NCI-H446 (cell line): ENCODE results near the gene CCDC85C.
A peak's percentile ranks its signal among the peaks of the same experiment; 100 is the strongest.

Experiments used
- DNase-seq, 2 experiments: peaks; one replicate each; lab custom pipeline; 2025; lab: John Stamatoyannopoulos, UW

The CCDC85C gene

DNA sequence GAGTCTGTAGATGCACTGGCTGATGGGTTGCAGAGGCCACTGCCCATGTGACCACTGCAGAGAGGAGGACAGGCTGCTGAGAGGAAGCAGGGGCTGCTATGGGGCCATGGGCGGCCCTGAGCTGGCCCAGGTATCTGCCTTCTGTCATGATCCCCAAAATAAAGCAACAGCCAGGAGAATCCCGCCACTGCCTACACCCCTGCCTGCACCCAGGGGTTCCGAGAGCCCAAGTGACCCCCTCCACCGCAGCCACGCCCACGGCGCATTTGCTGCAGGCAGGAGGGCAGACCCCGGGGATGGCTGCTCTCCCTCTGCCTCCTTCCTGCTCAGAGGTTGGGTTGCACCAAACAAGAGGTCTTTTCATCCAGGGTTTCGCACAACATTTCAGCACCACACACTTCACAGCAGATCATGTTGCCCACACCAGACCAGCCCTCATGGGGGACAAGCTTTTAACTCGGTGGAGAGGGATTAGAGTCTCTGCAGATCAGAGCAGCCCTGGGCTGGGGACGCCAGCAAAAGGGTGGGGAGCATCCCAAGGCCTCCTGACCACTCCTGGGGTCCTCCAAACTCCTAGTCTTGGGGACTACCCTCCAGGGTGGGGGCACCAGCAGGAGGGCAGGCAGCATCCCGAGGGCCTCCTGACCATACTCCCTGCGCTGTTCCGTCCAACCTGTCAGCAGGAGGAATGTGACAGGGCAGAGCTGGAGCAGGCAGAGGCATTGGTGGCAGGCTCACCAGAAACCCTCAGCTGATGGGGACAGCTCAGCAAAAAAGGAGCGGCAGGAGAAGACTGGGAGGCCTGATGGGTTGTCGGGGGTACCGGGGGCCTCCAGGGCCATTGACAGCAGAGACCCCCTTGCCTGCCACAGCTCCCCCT lies 14.1 kb downstream of the CCDC85C start:
- DNase-seq = no peak

DNA sequence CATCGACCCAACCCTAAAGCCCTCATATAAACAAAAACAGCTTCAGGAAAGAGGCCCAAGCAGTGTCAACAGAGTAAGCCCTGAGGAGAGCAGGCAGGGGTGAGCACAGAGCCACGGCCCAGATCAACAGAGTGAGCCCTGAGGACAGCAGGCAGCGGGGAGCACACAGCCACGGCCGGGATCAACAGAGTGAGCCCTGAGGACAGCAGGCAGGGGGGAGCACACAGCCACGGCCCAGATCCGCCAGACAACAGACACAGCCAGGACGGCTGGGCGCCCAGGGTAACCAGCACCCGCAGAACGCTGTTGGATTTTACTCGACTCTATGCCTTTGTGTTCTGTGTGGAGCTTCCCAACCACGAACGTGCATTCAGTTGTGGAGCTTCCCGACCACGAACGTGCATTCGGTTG lies 15.0 kb downstream of the CCDC85C start:
- no peak for DNase-seq

DNA sequence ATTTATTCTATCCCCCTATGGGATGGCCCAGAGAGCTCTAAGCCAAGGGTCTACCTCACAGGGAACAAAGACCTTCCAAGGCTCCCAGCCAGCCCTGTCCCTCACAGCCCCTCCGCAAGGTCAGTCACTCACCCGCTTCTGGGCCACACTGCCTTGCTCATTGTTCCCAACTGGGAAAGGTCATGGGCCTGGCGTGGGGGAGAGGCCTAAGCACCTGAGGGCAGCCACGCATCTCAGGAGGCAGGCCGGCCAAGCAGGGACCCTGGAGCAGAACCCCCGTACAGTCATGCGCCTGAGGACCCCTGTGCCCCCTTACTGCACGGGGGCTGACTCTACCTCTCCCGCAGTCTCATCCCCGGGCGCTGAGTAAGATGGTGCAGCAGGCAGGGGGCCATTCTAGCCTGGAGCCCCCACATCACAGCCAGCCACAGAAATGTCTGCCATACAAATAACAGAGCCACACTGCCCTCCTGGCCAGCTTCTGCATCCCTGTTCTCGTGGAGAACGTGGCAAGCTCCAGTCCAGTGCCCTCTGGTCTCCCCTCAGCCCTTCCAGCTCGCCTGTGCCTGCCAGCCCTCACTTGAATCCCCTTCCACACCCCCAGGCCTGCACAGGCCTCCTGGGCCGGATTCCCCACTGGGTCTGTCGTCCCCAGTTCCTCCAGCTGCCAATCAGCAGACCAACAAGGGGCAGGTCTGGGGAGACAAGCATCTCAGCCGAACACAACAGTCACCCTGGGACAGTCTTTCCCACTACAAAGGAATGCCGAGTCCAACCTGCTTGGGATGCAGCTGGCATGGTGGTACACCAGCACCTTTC lies 16.3 kb downstream of the CCDC85C start:
- DNase-seq = no peak

DNA sequence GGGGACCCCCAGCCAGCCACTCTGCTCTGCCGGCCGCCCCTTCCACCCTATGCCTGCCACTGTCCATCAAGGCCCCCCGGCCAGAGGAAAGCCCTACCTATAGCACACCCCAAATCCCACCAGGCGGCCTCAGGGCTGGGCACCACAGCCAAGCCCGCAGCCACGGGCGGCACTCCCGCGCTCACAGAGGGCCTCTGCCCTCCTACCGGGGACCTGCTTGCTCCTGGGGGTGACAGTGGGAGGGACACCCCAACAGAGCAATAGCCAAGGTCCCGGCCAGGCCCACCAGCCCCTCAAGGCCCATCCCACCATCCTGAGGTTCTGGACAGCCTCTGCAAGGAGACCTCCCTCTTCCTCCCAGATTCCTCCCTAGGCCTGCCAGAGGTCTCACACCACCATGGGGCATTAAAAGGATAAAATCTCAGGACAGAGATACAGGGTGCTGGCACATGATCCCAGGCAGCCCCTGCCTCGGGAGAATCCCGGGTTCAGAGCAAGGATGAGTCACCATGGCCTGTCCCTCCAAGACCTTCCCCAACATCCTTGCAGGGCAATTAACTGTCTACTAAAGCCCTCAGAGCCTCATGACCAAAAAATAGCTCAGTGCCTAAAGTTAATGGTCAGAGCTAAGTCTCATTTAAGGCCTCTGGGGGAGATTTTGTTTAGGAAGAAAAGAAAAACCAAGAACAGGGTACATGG lies 17.1 kb downstream of the CCDC85C start:
- DNase-seq = no peak

DNA sequence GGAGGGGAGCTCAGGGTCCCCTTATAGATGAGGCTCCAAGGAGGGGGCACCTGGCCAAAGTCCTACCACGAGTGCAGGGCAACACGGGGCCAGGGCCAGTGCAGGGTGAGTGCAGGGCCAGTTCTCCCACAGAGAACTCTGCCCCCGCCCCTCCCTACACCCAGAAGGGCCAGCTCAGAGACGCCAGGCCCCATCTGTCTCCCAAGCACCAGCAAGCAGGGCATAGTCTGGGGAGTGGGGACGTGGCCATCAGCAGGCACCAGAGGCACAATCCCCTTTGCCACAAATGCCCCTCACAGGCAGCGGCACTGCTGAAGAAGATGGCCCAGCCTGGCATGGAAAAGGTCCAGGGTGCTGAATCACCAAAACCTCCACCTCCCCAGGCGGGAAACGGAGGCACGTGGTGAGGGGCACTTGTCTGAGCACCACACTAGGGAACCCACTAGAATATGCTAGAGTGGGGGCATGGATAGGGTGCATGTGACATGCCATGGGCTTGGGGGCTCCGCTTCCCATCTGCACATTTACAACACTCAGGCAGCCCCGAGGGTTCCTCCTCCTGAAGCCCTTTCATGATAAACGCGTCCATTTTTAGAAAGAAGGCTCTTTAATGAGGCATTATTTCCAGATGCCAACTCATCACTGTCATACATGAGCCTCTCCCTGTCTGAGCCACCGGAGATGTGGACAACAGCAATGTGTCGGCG lies 17.8 kb downstream of the CCDC85C start:
- no peak for DNase-seq

DNA sequence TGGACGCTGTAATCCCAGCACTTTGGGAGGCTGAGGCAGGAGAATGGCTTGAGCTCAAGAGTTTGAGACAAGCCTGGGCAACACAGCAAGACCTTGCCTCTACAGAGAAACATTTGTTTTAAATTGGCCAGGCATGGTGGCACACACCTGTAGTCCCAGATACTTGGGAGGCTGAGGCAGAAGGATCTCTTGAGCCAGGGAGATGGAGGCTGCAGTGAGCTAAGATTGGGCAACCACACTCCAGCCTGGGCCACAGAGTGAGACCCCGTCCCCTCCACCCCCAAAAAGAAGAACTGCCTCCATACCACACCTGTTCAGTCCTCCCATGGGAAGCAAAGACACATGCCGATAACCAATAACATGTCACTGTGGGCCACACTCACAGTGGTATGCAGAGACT lies 19.2 kb downstream of the CCDC85C start:
- no peak for DNase-seq

DNA sequence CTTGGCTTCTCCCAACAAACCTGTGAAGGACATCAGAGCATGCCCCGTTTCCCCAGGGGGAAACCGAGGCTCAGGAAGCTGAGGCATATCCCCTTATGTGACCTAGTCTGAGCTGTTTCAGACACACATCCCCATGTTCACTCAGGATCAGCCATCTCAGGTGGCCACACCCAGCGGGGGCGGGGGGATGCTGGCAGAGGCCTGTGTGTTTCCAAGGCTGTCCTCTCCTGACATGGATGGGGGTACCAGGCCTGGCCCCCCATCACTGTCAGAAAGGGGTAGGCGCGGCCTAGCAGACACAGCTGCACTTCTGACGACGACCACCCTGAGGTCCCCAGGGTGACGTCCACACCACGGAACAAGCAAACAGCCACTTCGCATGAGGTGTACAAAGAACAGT lies 22.1 kb downstream of the CCDC85C start:
- no peak for DNase-seq

DNA sequence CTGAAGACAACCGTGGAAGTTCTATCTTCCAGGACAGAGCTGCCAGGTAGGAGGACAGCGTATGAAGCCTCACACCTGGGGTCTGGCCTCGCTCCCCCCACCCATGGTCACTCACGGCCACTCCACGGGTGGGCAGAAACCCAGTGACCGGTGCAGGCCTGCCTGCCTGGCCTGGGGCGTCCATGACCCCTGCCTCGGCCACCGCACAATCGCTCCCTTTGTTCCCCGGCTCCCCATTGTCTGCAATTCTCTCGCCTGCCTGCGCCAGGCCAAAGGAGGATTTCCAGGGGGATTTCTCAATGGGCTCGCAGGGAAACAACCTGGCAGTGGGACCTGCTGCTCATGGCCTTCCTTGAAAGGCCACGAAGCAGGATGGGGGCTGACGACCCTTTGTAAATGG lies 22.6 kb downstream of the CCDC85C start:
- no peak for DNase-seq

DNA sequence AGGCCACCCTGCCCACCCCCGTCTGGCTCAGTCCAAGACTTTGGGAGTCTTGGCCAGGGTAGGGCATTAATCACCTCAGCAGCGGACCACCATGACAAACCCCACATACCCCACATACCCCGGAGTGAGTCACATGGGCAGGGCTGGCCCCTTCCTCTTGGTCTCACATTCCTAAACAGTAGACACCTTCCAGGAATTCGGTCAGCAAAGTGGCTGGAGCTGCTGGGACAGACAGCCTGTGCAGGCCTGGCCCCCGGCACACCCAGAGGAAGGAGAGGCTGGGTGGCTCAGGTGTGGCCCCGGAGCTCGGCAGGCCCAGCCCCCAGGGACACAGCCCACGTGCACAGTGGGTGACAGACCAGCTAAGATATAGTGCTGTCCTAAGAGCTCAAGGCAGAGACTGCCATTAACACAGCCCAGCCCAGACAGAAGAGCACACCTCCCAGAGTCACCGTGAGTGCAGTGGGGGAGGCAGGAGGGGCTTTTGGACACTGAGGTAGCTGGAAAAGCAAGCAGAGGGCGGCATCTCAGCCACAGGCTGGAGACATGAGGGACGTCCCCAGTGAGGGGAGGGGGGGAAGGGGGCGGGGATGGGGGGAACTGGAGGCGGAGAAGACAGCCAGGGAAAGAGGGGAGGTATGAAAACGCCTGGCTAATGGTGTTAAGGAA lies 24.0 kb downstream of the CCDC85C start:
- no peak for DNase-seq

DNA sequence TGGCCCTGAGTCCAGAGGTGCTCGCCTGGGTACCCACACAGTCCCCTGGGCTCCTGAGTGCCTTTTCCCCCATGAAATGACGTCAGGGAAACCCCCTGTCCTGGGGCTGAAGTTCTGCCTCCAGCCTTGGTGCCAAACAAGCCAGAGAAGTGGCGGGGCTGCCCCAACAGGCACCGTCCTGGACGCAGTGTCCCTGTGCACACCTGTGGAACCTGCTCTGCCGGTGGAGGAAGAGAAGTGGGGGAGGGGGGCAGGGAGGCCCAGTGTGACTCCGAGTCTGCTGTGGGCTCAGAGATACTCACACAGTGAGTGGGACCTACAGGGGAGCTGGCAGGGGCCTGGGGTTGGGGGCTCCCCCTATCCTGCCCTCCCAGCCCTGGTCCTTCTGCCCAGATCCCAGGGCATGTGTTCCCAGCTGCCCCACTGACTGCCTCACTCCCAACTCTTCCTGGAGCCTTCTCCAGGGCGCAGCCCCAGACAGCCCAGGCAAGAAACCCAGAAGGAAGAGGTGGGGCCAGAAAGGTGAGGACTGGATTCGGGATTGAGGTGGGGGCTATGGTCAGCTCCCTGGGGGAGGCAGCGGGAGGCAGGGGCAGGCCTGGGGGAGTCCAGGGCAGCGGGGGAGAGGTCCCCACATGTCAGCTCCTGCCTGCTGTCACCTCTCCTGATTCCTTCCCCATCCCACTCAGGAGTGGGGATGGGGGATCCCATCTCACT lies 24.7 kb downstream of the CCDC85C start:
- DNase-seq = no peak

DNA sequence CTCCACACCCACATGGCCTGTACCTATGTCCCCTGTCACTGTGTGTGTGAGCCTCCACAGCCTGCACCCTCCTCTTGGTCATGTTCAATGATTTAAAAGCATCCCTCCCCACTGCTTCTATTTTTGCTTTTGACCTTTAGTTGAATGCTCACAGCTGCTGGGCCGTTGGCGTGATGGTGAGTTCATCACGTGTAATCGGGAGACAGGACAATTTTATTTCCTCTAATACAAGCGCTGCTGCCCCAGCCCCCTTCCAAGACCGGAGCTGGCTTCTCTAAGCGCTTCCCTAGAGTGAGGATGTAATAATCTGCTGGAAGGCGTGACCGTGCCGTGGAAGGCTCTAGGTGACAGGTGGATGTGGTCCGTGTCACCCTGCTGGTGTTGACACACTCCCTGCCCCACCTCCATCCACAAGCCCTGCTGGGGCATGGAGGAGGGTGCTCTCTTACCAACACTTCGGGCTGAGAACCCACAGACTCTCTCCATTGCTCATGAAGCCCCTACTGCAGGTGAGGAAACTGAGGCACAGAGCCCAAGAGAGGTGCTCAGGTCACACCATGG lies 25.4 kb downstream of the CCDC85C start:
- no peak for DNase-seq

DNA sequence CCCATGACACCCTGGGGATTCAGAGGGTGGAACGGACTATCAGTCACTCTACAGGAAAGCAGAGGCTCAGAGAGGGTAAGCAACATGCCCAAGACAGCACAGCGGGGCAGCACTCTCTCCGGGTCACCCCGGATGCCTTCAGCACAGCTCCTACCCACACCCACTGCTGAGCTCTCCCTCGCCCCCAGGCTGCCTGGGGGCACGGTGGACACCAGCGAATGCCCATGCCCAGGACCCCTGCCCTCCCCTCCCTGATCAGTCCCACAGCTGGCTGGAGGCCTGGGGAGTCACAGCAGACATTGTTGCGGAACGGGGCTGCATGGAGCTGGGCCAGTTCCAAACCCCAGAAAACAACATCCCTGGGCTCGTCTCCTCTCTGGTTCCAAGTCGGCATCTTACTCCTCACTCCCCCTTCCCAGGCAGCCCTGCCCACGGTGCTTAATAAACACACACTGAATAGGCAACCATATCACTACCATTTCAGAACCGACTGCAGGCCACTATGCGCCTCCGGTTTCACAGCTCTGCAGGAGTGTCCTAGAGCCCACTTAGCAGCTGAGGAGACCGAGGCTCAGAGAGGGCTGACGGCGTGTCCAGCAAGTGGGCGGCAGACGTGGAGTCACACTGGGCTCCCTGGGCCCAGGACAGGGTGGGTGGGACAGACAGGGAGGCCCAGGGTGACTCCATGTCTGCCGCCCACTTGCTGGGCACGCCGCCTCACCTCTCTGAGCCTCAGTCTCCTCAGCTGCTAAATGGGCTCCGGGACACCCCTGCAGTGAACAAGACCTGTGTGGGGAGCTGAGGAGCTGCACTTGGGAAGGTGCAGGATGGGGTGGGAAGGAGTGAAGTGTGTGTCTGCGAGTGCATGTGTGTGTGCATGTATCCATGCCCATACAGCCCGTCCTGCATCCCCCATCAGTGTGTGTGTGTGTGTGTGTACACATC lies 27.0 kb downstream of the CCDC85C start:
- no peak for DNase-seq

DNA sequence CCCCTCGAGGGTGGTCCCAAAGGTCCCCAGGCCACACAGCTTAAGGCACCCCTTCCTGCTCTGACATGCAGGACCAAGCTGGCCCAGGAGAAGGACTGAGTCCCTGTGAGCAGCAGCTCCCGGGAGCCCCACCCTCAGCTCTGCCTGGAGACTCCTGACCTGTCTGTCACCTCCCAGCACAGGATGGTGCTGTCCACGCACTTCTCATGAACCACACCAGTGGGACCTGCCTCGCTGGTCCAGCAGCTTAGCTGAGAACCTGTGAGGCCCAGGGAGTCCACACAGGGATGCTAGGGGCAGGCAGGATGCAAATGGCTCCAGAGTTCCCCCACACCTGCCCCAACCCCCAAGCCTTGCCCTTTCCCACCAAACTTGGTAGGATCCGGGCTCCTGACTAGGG lies 27.7 kb downstream of the CCDC85C start:
- DNase-seq = no peak

DNA sequence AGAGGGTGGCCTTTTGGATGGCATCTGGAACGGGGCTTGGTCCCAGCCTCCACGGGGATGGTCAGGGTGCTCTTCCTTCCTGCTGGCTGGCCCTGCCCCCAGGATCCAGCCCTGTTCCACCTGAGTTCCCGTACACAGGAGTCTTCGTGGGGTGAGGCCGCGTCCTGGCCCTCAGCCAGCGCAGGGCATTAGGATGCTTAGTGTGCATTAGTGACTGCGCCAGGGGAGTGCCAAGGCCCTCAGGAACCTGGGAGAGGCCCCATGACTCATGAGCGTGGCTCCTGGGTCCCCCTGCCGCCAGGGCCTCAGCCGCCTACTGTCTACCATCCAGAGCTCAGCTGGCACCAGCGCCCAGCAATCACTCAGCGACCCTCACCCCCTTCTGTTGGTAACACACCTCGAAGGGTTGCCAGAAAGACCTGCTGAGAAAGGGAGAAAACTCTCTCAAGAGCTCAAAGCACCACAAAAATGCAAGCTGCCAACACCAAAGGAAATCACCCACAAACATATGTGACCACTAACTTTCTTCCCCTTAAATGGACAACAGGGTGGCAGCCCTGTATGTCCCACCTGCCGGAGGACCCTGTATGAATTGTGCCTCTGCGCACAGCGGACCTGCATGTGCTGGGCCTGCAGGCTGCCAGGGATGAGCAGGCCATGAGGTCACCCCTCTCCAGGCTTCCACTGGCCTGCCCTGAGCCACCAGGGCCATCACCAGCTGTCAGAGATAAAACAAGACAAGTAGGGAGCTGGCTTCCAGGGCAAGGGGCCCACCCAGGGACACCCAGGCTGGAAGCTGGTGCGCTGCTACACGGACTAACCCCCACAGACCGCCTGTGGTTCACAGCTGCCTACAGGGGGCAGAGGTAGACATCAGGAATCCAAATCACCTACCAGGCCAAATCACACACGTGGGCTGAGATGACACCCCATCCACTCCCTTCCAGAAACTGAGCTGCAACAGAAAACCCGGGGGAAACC lies 28.7 kb downstream of the CCDC85C start:
- peak in 1 of 2 experiments; percentile 64 for DNase-seq

DNA sequence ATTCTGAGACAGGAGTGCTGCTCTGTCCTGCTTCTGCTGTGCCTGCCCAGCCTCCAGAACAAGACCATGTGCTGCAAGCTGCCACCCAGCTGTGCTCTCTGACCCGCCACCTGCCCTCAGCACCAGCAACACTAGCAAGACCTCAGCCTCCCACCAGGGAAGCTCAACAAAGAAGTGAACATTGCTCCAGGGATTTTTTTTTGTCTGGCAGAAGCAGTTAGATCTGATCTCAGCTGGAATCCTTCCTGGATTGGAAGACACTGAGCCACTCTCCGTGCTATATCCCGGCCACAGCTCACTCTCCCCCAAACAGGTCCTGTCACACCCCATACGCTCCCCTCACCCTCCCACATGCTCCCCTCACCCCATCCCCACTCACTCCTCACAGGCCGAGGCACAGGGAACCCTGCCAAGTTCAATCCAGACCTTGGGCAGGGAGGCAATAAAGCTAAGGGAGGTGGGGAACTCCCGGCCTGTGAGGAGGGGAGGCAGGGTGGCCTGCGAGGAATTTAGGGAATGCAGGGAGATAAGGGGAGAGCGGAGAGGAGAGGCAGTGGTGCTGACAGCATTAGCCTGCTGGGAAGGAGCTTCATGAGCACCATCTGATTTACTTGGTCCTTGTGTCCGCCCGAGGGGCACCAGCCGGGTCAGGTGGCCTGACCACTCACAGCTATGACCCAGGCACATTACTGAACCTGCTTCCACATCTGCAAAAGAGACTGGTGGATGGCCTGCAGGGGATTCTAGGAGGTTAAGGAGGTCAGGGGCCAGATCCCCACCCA lies 29.7 kb downstream of the CCDC85C start:
- peak; percentile 66 to 73 for DNase-seq

DNA sequence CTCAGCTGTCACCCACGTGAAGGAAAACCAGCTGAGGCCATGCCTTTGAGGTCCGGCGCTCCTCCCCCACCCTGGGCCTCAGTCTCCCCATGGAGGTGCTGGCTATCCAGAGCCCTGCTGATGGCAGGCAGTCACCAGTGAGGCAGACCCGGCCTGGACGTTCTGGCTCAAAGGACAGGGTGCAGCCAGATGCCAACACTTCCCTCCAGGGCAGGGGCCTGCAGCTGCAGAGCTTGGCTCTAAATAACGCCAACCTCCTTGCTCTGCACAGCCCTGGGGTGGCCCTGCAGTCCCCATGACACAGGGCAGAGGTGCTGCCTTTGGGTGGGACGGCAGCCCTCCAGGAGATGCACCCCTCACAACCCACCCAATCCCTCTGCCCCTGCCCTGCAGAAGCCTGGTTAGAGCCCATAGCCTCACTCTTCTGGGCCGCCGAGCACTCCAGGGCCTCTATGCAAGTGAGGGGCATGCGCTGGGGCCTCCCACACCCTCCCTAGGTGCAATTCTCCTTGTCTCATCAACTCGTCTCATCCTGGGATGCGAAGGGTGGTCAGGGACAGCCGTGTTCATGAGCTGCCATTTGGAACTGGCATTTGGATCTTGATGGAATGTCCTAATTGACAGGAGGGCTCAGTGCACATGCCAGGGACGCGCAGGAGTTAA lies 30.4 kb downstream of the CCDC85C start:
- peak in 1 of 2 experiments; percentile 66 for DNase-seq

DNA sequence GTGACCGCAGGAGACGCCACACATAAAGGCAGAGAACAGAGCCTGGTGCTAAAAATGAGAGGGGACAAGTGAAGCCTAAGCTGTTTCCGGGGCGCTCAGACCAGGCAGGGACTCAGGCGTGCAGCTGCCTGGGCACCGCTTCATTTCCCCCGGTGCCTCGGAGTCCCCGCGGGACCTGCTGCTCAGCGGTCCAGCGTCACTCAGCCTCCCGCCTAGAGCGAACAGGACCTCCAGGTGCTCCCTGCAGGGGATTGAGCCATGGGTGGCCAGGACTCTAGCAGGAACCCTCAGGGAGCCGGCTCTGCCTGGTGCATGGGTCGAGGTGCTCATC lies 31.0 kb downstream of the CCDC85C start:
- DNase-seq = no peak
